Stomach smooth muscle (tissue), 2 donors: ENCODE results near the gene ERC2.
"Not testable (repeated sequence)": the region's sequence is repeated elsewhere in the genome, so short reads cannot be mapped to it uniquely, and the experiment has no call there.

Source experiments
- H3K27ac ChIP-seq: one replicate; pipeline ENCODE4 v1.7.0; 2013; ENCODE audit warnings: mild to moderate bottlenecking, low read length, inconsistent platforms
- H3K27me3 ChIP-seq, 2 donors: one replicate each; pipeline ENCODE4 v1.7.0; 2013; ENCODE audit warnings: low read length in 2 of 2; ENCODE audit not compliant: insufficient read depth in 2 of 2, control insufficient read depth in 1 of 2
- H3K36me3 ChIP-seq, 2 donors: one replicate each; pipeline ENCODE4 v1.7.0; 2013; ENCODE audit warnings: low read length in 2 of 2; ENCODE audit not compliant: control insufficient read depth in 2 of 2, insufficient read depth in 2 of 2
- H3K4me1 ChIP-seq: one replicate; pipeline ENCODE4 v1.7.0; 2013; ENCODE audit warnings: low read length; ENCODE audit not compliant: control insufficient read depth, insufficient read depth
- H3K4me3 ChIP-seq, 2 donors: one replicate each; pipeline ENCODE4 v1.7.0; 2013; ENCODE audit warnings: low read length in 2 of 2
- H3K9ac ChIP-seq, 2 donors: one replicate each; pipeline ENCODE4 v1.7.0; 2013; ENCODE audit warnings: low read length in 2 of 2, mild to moderate bottlenecking in 1 of 2
- H3K9me3 ChIP-seq, 2 donors: one replicate each; pipeline ENCODE4 v1.7.0; 2013; ENCODE audit warnings: low read length in 2 of 2; ENCODE audit not compliant: control insufficient read depth in 2 of 2
- donor health status: healthy.
- donor health status: Pancreatic carcinoma.

Gene ERC2

DNA sequence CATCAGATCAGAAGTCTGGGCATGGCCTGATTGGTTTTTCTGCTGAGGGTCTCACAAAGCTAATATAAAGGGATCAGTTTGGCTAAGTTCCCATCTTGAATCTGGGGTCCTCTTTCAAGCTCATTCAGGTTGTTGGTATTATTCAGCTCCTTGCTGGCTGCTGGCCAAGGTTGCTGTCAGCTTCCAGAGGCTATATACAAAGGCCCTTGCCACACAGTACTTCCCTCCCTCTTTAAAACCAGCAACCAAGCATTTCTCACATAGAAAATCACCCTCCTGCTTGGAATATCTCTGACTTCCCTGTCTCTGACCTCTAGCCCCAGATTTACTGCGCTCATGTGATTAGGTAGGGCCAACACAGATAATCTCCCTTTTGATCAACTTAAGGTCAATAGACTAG is 442.9 kb downstream of the ERC2 start:
- Histone ChIP-seq H3K9me3 (no peaks in the 10 kb centered on the region), H3K27me3 (no peaks in the 10 kb centered on the region), H3K36me3 (no peaks in the 10 kb centered on the region)

DNA sequence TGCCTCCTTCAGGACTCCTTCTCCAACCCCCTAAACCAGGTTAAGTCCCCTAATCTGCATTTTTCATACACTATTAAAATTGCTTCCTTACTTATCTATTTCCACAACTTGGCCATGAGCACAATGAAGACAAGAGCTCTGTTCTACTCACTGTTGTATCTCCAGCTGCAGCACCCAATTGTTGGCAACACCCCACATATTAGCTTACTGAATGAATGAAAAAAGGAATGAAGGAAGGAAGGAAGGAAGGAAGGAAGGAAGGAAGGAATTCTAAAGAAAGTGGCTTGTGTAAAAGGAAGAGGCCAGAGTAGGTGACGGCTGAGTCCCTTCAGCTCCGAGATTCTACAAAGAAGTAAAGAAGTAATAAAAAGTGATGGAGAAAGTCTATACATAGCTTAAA is 444.7 kb downstream of the ERC2 start:
- H3K36me3 ChIP-seq = no peaks in the 10 kb centered on the region
- no peaks in the 10 kb centered on the region for H3K9me3 ChIP-seq
- H3K4me3 ChIP-seq = no peak overlapping the region
- no peaks in the 10 kb centered on the region for H3K27me3 ChIP-seq
- no peak overlapping the region for H3K9ac ChIP-seq
- H3K27ac ChIP-seq = no peak overlapping the region
- H3K4me1 ChIP-seq = peaks cover 3% of the 10 kb centered on the region

More for the DNA sequence above, 442.9 kb downstream of the ERC2 start:
- Histone ChIP-seq H3K9ac (no peak overlapping the region), H3K27ac (no peak overlapping the region), H3K4me1 (peaks cover 3% of the 10 kb centered on the region), H3K4me3 (no peak overlapping the region)

DNA sequence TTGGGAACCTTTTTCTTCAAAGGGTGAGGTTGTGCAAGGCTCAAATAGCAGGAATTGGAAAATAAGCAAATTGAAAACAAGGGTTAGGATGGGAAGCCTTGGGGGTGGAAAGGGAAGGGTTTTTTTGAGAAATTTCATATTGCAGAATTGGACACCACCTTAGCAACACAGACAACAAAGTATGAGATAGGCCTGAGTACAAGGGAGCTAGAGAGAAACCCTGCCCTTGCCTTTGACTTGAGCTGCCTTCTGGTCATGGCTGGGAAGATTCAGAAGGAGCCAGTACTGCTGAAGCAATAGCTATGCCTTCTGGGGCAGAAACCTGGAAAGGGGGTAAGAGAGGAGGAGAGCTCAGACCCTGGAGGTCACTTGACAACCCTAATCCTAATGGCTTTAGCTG is 445.6 kb downstream of the ERC2 start:
- Histone ChIP-seq H3K9ac (no peak overlapping the region), H3K27me3 (no peaks in the 10 kb centered on the region), H3K27ac (no peak overlapping the region), H3K9me3 (no peaks in the 10 kb centered on the region), H3K4me3 (no peak overlapping the region), H3K36me3 (no peaks in the 10 kb centered on the region), H3K4me1 (peaks cover 3% of the 10 kb centered on the region)

DNA sequence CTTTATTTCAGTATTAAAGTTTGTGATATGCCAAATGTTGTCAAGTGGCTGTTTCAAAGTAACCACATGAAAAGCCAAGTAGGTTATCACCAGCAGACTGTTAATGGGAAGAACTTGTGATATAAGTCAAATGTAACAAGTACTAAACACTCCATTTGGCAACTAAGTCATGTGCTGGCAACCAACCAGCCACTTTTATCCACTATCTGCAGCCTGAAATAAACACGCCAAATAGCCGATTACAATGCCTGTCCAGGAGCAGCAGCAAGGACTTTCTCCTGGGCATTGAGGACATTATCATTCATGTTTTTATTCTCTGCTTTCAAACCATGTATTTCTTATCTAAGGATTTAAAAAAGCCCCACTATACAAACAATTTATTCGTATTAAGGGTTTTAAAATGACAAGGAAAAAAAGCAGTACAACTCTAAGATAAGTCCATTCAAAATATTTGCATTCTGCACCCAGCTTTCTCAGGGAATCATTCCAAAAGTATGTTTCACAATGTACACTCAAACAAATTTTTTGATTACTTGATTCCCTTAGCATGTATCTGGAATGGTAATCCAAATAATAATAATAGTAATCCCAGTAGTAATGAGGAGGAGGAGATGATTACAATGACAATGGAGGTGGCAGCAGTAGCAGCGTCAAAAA is 448.6 kb downstream of the ERC2 start:
- Histone ChIP-seq H3K4me1 (peaks cover 3% of the 10 kb centered on the region), H3K4me3 (no peak overlapping the region), H3K36me3 (no peaks in the 10 kb centered on the region), H3K27me3 (no peaks in the 10 kb centered on the region), H3K9ac (no peak overlapping the region), H3K9me3 (peaks cover 0 to 2% of the 10 kb centered on the region in 2 donors), H3K27ac (no peak overlapping the region)

DNA sequence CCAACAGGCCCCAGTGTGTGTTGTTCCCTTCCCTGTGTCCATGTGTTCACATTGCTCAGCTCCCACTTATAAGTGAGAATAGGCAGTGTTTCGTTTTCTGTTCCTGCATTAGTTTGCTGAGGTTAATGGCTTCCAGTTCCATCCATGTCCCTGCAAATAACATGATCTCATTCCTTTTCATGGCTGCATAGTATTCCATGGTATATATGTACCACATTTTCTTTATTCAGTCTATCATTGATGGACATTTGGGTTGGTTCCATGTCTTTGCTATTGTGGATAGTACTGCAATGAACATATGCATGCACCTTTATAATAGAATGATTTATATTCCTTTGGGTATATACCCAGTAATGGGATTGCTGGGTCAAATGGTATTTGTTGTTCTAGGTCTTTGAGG is 452.9 kb downstream of the ERC2 start:
- H3K27ac ChIP-seq, H3K27me3 ChIP-seq, H3K36me3 ChIP-seq, H3K9me3 ChIP-seq, H3K4me3 ChIP-seq, H3K4me1 ChIP-seq, H3K9ac ChIP-seq: not testable (repeated sequence)

DNA sequence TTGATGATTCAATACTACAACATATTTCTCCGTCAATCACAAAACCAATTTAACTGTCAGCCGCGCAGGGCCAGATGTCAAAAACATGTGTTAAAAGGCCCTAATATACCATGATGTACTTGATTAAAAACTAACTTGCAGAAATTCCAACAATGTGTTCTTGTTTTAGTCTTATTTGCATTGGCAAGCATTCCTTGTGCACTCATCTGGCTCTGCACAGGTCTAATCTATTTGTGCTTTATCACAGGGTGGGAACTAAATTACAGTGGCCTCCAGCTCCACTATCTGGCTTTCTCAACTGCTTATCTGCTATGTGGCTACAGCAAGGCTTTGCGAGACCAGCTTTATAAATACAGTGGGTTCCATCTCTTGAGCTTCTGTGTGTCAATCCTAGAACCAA is 455.5 kb downstream of the ERC2 start:
- Histone ChIP-seq H3K9ac (no peak overlapping the region), H3K4me3 (no peak overlapping the region), H3K9me3 (peaks cover 0 to 2% of the 10 kb centered on the region in 2 donors), H3K27me3 (no peaks in the 10 kb centered on the region), H3K27ac (no peak overlapping the region), H3K4me1 (no peaks in the 10 kb centered on the region), H3K36me3 (no peaks in the 10 kb centered on the region)

DNA sequence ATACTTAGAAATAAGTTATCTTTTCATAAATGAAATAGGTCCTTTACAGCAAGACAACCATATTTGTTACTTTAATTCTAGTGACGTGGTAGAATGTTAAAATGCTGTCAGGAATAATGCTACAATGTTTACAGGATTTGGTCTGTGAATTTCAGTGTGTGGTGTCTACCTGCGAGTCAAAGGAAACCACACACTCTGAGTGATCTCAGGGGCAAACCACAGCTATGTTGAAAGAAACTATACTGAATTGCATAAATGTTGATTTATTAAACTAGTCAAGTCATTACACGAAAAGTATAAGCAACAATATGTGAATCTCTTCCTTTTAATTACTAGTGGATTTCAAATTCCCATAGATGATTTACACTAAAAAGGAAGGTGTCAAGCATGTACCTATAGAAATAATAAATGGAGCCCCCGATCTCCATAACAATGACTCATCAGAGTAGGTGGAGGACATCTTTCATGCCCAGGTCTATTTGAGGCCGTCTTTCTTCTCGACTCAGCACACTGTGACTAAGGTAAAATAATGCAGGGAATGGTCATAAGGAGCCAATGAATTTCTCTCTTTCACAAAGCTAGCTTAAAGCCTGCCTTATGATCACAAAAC is 463.0 kb downstream of the ERC2 start:
- no peaks in the 10 kb centered on the region for H3K27me3 ChIP-seq
- no peaks in the 10 kb centered on the region for H3K9me3 ChIP-seq
- H3K9ac ChIP-seq = no peak overlapping the region
- no peaks in the 10 kb centered on the region for H3K4me1 ChIP-seq
- no peak overlapping the region for H3K27ac ChIP-seq
- no peaks in the 10 kb centered on the region for H3K36me3 ChIP-seq
- H3K4me3 ChIP-seq = no peak overlapping the region

DNA sequence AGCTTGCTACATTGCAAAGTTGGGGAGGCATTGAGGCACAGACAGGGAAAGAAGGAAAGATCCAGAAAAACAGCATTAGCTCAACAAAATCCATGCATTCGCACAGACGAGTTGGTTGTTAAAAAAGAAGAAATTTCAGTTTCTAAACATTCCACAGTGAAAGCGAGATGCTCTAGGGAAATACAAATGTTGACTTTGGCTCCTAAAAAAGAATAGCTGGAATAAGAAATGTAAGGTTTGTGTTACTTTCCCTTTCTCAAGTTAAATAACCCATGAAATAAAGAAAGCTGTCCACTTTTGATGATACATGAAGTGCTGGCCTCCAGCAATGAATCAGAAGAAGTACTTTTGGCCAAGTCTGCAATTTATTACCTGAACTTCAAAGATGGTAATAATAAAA is 465.1 kb downstream of the ERC2 start:
- H3K27me3 ChIP-seq = no peaks in the 10 kb centered on the region
- H3K27ac ChIP-seq = no peak overlapping the region
- no peak overlapping the region for H3K4me3 ChIP-seq
- no peaks in the 10 kb centered on the region for H3K36me3 ChIP-seq
- no peaks in the 10 kb centered on the region for H3K4me1 ChIP-seq
- H3K9ac ChIP-seq = no peak overlapping the region
- no peaks in the 10 kb centered on the region for H3K9me3 ChIP-seq

DNA sequence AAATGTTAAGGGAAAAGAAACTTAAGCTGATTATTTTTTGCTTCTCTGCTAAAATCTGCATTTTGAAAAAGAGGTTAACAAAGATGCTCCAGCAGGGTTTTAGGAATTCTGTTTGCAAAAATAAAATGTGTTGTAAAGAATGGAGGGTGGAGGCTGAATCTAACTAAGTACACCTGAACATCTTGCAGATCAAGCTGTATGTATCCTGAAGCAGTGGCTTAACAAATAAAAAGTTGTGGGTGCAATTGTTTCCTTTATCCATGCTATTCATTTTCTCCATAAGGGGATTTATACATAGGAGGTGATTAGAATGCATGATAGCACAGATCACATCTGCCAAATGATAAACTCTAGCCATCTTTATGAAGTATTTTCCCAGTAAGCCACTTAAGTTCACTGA is 466.3 kb downstream of the ERC2 start:
- Histone ChIP-seq H3K4me3 (no peak overlapping the region), H3K27me3 (no peaks in the 10 kb centered on the region), H3K9ac (no peak overlapping the region), H3K36me3 (no peaks in the 10 kb centered on the region), H3K9me3 (no peaks in the 10 kb centered on the region), H3K27ac (no peak overlapping the region), H3K4me1 (no peaks in the 10 kb centered on the region)

DNA sequence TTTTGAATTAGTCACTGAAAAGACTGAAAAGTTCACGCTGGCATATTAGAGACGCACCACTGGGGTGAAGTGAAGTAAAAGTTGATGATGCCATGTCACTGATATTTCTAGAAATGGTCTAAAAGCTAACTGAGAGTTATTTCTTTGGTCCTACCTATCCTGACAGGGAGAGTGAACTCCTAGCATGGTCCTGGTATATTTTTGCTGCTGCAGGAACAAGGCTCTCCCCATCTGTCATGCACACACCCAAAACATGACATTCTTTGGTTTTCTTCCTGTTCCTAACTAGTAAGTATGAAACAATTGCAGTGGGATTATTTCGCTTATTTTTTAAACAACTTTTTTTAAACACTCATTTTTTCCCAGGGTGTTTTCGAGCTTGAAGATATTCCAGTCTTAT is 466.7 kb downstream of the ERC2 start:
- no peak overlapping the region for H3K4me3 ChIP-seq
- H3K27me3 ChIP-seq = no peaks in the 10 kb centered on the region
- H3K27ac ChIP-seq = no peak overlapping the region
- no peaks in the 10 kb centered on the region for H3K9me3 ChIP-seq
- no peaks in the 10 kb centered on the region for H3K36me3 ChIP-seq
- no peak overlapping the region for H3K9ac ChIP-seq
- H3K4me1 ChIP-seq = no peaks in the 10 kb centered on the region

DNA sequence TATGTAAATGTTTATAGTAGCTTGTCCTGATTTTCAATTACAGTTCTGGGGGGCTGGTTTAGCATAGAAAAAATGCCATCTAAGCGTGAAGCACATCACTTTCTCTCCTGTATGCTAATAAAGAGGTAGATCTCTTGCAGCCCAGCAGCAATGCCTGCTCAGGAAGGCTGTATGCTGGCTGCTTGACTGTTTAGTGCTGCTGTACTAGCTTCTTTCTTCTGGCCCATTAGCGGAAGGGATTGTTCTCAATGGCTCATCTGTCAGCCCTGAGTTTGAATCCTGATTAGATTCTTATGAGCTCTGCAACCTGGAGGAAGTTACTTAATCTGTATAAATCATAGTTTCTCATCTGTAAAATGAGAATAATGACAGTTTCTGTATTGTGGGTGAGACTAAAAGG is 478.9 kb downstream of the ERC2 start:
- Histone ChIP-seq H3K9me3 (no peaks in the 10 kb centered on the region), H3K36me3 (no peaks in the 10 kb centered on the region), H3K4me3 (no peak overlapping the region), H3K27me3 (no peaks in the 10 kb centered on the region), H3K27ac (no peak overlapping the region), H3K4me1 (no peaks in the 10 kb centered on the region), H3K9ac (no peak overlapping the region)
